ENCODE measurements around the gene HOXC4.

HOXC4 gene

GRCh38 chr12:54033106-54033979, 20.3 kb upstream of the HOXC4 start (continued):
- peak; percentile 99 for TF ChIP-seq GLI2 (tag by site-specific recombination; IDR thresholded peaks at IDR 0.05; ENCODE audit: borderline replicate concordance, low read depth)
- TF ChIP-seq ZFHX2 (tag by site-specific recombination; conservative IDR thresholded peaks at IDR 0.05) = peak; percentile 40; the same call in 1 of the 2 replicates
- TF ChIP-seq ZNF792 (tag by site-specific recombination; IDR thresholded peaks at IDR 0.05) = peak; percentile 66; the same call in 1 of the 2 replicates
- peak; percentile 78; the same call in 1 of the 2 replicates for TF ChIP-seq AEBP2 (tag by site-specific recombination; IDR thresholded peaks at IDR 0.05; ENCODE audit: borderline replicate concordance)
- no peak; the same call in 1 of the 2 replicates for TF ChIP-seq ZNF623 (tag by site-specific recombination; IDR thresholded peaks at IDR 0.05)
- peak; percentile 100 for TF ChIP-seq PRDM6 (tag by site-specific recombination; IDR thresholded peaks at IDR 0.05)
- TF ChIP-seq MEIS1 (CRISPR knock-in tag; IDR thresholded peaks at IDR 0.05; ENCODE audit: borderline replicate concordance) = no peak
- TF ChIP-seq OSR2 (tag by site-specific recombination; IDR thresholded peaks at IDR 0.05) = peak; percentile 97
- peak; percentile 97 for TF ChIP-seq MZF1 (tag by site-specific recombination; IDR thresholded peaks at IDR 0.05; ENCODE audit: borderline replicate concordance)
- TF ChIP-seq ZNF610 (tag by site-specific recombination; IDR thresholded peaks at IDR 0.05; ENCODE audit: borderline replicate concordance) = peak; percentile 93
- TF ChIP-seq ELK4 (IDR thresholded peaks at IDR 0.05; ENCODE audit: borderline replicate concordance, low read depth, low read length) = no peak
- peak; percentile 98 for TF ChIP-seq ZNF488 (tag by site-specific recombination; IDR thresholded peaks at IDR 0.05)
- peak; percentile 78 for TF ChIP-seq ZNF121 (tag by site-specific recombination; IDR thresholded peaks at IDR 0.05)
- TF ChIP-seq KLF16 (tag by site-specific recombination; IDR thresholded peaks at IDR 0.05) = peak; percentile 91
- TF ChIP-seq TSHZ1 (tag by site-specific recombination; IDR thresholded peaks at IDR 0.05; ENCODE audit: borderline replicate concordance) = peak; percentile 99
- TF ChIP-seq PATZ1 (tag by site-specific recombination; IDR thresholded peaks at IDR 0.05) = peak; percentile 95
- peak; percentile 93 for TF ChIP-seq KLF10 (tag by site-specific recombination; IDR thresholded peaks at IDR 0.05)
- TF ChIP-seq ZBTB48 (tag by site-specific recombination; IDR thresholded peaks at IDR 0.05) = no peak
- TF ChIP-seq ZNF544 (tag by site-specific recombination; IDR thresholded peaks at IDR 0.05) = no peak
- peak; percentile 89 for TF ChIP-seq ZNF449 (tag by site-specific recombination; IDR thresholded peaks at IDR 0.05)
- peak; percentile 84 for TF ChIP-seq ZNF501 (tag by site-specific recombination; IDR thresholded peaks at IDR 0.05)
- TF ChIP-seq ZFP3 (tag by site-specific recombination; IDR thresholded peaks at IDR 0.05; ENCODE audit: low read depth) = peak; percentile 29; the same call in 1 of the 2 replicates
- peak; percentile 100 for TF ChIP-seq ZNF843 (tag by site-specific recombination; IDR thresholded peaks at IDR 0.05)
- no peak for TF ChIP-seq ZNF777 (tag by site-specific recombination; IDR thresholded peaks at IDR 0.05; ENCODE audit: borderline replicate concordance)
- TF ChIP-seq ZBTB20 (tag by site-specific recombination; IDR thresholded peaks at IDR 0.05) = peak; percentile 88
- peak; percentile 99 for TF ChIP-seq ZNF366 (tag by site-specific recombination; conservative IDR thresholded peaks at IDR 0.05)

All from HEK293 (cell line).